ENCODE measurements around the gene SLC16A2.

The SLC16A2 gene

DNA sequence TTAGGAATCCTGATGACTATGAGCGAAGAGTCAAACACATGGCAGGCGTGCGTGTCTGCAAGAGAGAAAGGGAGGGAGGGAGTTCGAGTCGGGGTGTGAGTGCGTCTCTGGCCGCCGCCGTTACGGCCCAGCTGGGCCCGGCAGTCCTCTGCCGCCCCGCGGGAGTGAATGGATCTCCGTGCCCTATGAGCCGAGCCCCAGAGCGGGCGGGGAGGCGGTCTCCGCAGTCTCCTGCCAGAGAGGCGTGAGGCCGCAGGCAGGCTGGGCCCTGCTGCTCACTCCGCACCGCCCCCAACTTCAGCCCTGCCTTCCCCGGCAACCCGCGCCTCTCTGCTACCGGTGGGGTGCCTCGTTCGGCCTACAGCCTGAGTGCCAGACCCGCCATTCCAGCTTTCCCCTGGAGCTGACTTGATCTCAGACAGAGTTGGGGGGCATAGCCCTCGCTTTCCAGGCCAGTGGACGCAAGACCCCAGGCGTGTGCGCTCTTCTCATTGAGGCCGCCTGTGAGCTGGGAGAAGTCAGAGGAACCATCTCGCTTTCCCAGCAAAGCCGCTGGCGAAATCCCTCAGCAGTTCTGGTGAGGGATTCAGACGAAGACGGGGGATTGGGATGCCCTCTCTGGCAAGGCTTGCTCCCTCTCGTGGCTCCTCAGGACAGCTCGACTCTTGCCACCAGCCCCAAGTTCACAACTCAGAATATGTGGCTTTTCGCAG, 1.4 kb downstream of the SLC16A2 start:
- peak overlapping the region; percentile 60 for H3K4me3 ChIP-seq (replicated peaks; ENCODE audit: low read depth, low read length)

DNA sequence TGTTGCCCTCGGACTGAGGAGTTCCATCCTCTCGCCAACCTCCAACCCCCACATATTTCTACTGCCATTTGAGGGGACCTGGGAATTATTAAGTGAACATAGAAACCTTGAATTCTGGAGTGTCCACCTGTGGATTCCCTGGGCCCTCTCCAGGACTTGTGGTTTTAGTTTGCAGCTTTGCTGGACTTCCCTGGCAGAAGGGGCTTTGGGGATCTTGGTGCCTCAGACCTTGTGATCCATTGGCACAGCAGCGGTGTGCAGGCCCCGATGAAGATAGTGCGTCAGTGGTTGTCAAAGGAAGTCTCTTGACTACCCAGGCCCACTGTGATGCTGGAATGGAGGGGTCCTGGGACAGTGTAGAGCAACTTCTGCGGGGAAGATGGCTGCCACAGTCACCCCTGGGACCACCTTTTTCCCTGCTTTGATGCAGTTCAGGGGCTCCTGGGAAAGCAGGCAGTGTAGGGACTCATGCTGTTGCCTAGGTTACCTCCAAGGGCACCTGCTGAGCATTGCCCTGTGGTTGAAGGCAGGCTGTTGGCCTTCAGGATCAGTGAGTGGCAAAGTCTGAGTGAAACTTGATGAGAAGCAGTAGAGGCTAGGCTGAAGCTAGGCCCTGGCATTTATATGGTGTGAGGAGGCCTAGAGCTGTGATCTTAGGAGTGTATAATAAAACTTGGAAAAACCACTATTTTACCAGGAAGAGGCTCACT, 2.2 kb downstream of the SLC16A2 start:
- no peak for DNase-seq (ENCODE audit: low read depth)
- no peak for TF ChIP-seq CTCF (IDR thresholded peaks at IDR 0.05; ENCODE audit: low read length, missing control alignments)
- H3K4me3 ChIP-seq (replicated peaks; ENCODE audit: low read depth, low read length), result no peak overlapping the region

More for the DNA sequence above, 1.4 kb downstream of the SLC16A2 start:
- TF ChIP-seq CTCF (IDR thresholded peaks at IDR 0.05; ENCODE audit: low read length, missing control alignments), result peak; percentile 15
- DNase-seq (ENCODE audit: low read depth), result peak; percentile 56

DNA sequence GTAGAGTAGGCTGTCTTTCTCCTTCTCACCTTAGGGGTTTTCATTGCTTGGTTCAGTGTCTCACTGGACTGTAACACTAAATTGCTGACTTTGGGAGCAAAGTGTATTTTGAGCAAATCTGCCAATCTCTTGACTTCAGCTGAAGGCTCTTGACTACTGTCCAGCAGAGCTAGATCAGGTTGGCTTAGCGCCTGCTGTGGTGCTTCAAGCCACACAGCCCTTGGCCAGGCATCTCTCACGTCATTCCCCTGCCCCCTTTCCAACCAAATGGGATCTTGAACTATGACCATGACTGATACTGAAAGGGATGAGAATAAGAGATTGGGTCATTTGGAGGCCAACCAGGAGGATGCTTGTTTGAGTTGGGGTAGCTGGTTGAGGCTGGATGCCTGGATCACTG, 4.8 kb downstream of the SLC16A2 start:
- no peak overlapping the region for H3K4me3 ChIP-seq (replicated peaks; ENCODE audit: low read depth, low read length)
- no peak for TF ChIP-seq CTCF (IDR thresholded peaks at IDR 0.05; ENCODE audit: low read length, missing control alignments)
- no peak for DNase-seq (ENCODE audit: low read depth)

GRCh38 chrX:74426615-74427014, 5.3 kb downstream of the SLC16A2 start:
- TF ChIP-seq CTCF (IDR thresholded peaks at IDR 0.05; ENCODE audit: low read length, missing control alignments), result no peak
- DNase-seq (ENCODE audit: low read depth), result no peak
- H3K4me3 ChIP-seq (replicated peaks; ENCODE audit: low read depth, low read length), result no peak overlapping the region

DNA sequence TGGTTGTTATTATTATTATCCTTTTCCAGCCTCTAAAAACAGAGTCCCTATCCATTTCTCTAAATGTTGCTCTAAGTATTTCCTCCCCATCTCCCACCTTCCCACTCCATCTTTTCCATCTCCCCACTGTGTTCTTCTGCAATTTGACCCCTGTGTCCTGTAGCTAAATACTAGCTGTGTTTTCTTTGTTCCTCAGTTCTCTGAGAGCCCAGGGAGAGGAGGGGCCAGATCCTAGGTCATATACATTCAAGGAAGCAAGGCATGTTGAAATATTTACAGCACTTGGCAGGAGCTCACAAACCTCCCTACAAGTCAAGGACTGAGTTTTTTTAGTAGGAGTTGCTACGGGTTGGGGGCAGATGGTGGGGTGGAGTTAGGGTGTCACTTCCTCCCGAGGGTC, 10.5 kb downstream of the SLC16A2 start:
- H3K4me3 ChIP-seq (replicated peaks; ENCODE audit: low read depth, low read length), result no peak overlapping the region
- TF ChIP-seq CTCF (IDR thresholded peaks at IDR 0.05; ENCODE audit: low read length, missing control alignments), result no peak
- peak; percentile 11 for DNase-seq (ENCODE audit: low read depth)

DNA sequence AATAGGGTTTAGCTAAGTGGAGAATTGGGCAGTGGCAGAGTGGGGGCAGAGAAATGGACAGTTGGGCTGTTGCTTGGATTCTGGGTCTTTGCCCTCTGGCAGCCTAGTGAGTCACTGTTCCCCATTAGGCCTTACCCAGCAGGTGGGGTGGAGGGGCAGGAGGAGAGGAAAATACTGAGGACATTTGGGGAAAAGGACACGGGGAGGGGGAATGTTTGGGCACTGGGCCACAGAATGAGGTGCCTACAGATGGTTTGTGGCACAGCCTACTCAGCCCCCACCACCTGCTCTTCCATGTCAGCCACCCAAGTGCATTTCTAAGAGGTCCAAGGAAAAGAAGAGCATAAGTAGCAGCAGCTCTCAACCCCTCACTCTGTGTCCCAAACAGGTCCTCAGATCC, 13.0 kb downstream of the SLC16A2 start:
- DNase-seq (ENCODE audit: low read depth), result no peak
- TF ChIP-seq CTCF (IDR thresholded peaks at IDR 0.05; ENCODE audit: low read length, missing control alignments), result no peak
- H3K4me3 ChIP-seq (replicated peaks; ENCODE audit: low read depth, low read length), result no peak overlapping the region

Measured in fibroblast of pulmonary artery (primary cell).